Right lobe of liver (tissue), 6 donors: ENCODE data around the gene FBXL19. TPM values are rescaled to one million over a fixed set of nuclear protein-coding genes. Genes with fewer than 3 reads are reported as not detected.

ENCODE experiments used
- ATAC-seq, 4 donors: fragments of 200-7000 bp; cut with Tn5 transposase; one replicate each; pipeline ENCODE4 v1.9.1; 2020; ENCODE audit warnings: mild to moderate bottlenecking in 4 of 4, moderate library complexity in 4 of 4
- DNase-seq, 3 donors: peaks; one replicate each; pipeline ENCODE4 v3.0.0-alpha.2; 2020
- H3K27ac ChIP-seq, 3 donors: fragments of 200-600 bp; one replicate each; pipeline ENCODE4 v1.8.0; 2022
- H3K27me3 ChIP-seq, 2 donors: fragments of 200-600 bp; one replicate each; pipeline ENCODE4 v1.8.0; 2022
- H3K36me3 ChIP-seq, 4 donors: fragments of 200-600 bp; sonication (generic) in 1 of 4; one replicate each; pipeline versions ENCODE4 v1.5.1 to v1.8.0; 2017 to 2022; ENCODE audit warnings: control low read depth in 1 of 4
- H3K4me1 ChIP-seq, 4 donors: fragments of 200-600 bp; sonication (generic) in 1 of 4; one replicate each; pipeline versions ENCODE4 v1.5.1 to v1.8.0; 2017 to 2022; ENCODE audit warnings: control low read depth in 1 of 4
- H3K4me3 ChIP-seq, 3 donors: fragments of 200-600 bp; one replicate each; pipeline ENCODE4 v1.8.0; 2022
- H3K9me3 ChIP-seq, 4 donors: fragments of 200-600 bp; sonication (generic) in 1 of 4; one replicate each; pipeline versions ENCODE4 v1.5.1 to v1.8.0; 2017 to 2022; ENCODE audit warnings: control low read depth in 1 of 4
- CTCF ChIP-seq, 4 donors: fragments of 200-600 bp in 3 of 4; fragments of 450-650 bp in 1 of 4; IDR thresholded peaks; one replicate each; pipeline versions ENCODE4 v1.5.1 to v1.8.0; 2016 to 2022; ENCODE audit warnings: antibody characterized with exemption in 4 of 4, mild to moderate bottlenecking in 2 of 4
- POLR2A ChIP-seq: fragments of 450-650 bp; IDR thresholded peaks from one replicate; pipeline ENCODE4 v1.6.1; 2017; ENCODE audit warnings: antibody characterized with exemption, mild to moderate bottlenecking
- WGBS: methylation state at CpG from one replicate; pipeline ENCODE4 v1.1.6; 2018; ENCODE audit warnings: low coverage, low lambda C conversion rate; ENCODE audit not compliant: insufficient coverage; ENCODE audit errors: missing lambda C conversion rate; 5-methylcytosine and 5-hydroxymethylcytosine counted together
- intact Hi-C, 2 donors: fragments of 100-400 bp; cut with DNase I; formaldehyde crosslinking; loops; one replicate each; pipeline versions ENCODE4 v1.11.2 to v1.14.1; 2022
- total RNA-seq, 6 experiments: library from RNA; depleted of rRNA in 2 of 6; stranded (reverse); fragments of >200 nt in 2 of 6; fragmentation: NEBNext Ultra II Directional in 3 of 6; extraction: Animal tissue kit (Norgen Biotek cat#: 25700) in 3 of 6; gene quantifications; one replicate each; pipeline versions ENCODE4 v1.1.0 to v1.2.4, GENCODE V29; 2016 to 2023
- donor health status: DM: no; HTN: yes; CAD: no.
- donor health status: DM: no; HTN: no; CAD: no.
- donor health status: DM: no; HTN: no; CAD: no.
- donor health status: DM: no; HTN: yes; CAD: no.
- donor health status: DM: no; HTN: yes; CAD: no.

The FBXL19 gene
- total RNA-seq, 6 experiments from 2014 or later, result 2.8 to 8.0 (median 3.4) TPM

GRCh38 chr16:30918614-30919013 lies 4.8 kb upstream of the FBXL19 start:
- TF ChIP-seq CTCF (IDR thresholded peaks at IDR 0.05) (no peak), POLR2A (no peak)
- 50% methylated on average over 1 of the region's 1 CpG for WGBS
- H3K9me3 ChIP-seq, result no peaks in the 10 kb centered on the region
- peaks cover 0 to 4% (median 0%) of the 10 kb centered on the region in 4 donors for H3K4me1 ChIP-seq
- H3K36me3 ChIP-seq, result no peaks in the 10 kb centered on the region
- H3K4me3 ChIP-seq, result no peak overlapping the region
- H3K27me3 ChIP-seq, result no peaks in the 10 kb centered on the region
- ATAC-seq (no peak), DNase-seq (no peak)
- intact Hi-C loops, result no loop called here
- H3K27ac ChIP-seq, result no peak overlapping the region

- peaks cover 0 to 4% (median 0%) of the 10 kb centered on the region in 4 donors for H3K4me1 ChIP-seq
- WGBS, result no CpG with 5 or more reads among the region's 2 CpGs
- TF ChIP-seq CTCF (IDR thresholded peaks at IDR 0.05) (no peak), POLR2A (no peak)
- no peak overlapping the region for H3K4me3 ChIP-seq
- H3K27me3 ChIP-seq, result no peaks in the 10 kb centered on the region
- H3K36me3 ChIP-seq, result no peaks in the 10 kb centered on the region
- ATAC-seq (no peak), DNase-seq (no peak)
- no peak overlapping the region for H3K27ac ChIP-seq
- H3K9me3 ChIP-seq, result no peaks in the 10 kb centered on the region
- intact Hi-C loops, result no loop called here
Measured at GRCh38 chr16:30920891-30921290, 2.5 kb upstream of the FBXL19 start.

- no peak for TF ChIP-seq POLR2A
- H3K4me3 ChIP-seq, result peak overlapping the region; percentile 52 to 63 (median 54)
- intact Hi-C loops, result no loop called here
- peaks cover 0 to 4% (median 0%) of the 10 kb centered on the region in 4 donors for H3K4me1 ChIP-seq
- H3K27me3 ChIP-seq, result no peaks in the 10 kb centered on the region
- peak overlapping the region in 2 of 3 donors; percentile 73 to 93 for H3K27ac ChIP-seq
- H3K9me3 ChIP-seq, result no peaks in the 10 kb centered on the region
- WGBS, result 8% methylated on average over 5 of the region's 6 CpGs
- DNase-seq (no peak), ATAC-seq (no peak)
- H3K36me3 ChIP-seq, result no peaks in the 10 kb centered on the region
Measured at GRCh38 chr16:30921459-30921747, 2.0 kb upstream of the FBXL19 start.

GRCh38 chr16:30921748-30922419 lies 1.5 kb upstream of the FBXL19 start:
- H3K36me3 ChIP-seq, result no peaks in the 10 kb centered on the region
- peaks cover 0 to 4% (median 0%) of the 10 kb centered on the region in 4 donors for H3K4me1 ChIP-seq
- TF ChIP-seq CTCF (IDR thresholded peaks at IDR 0.05) (peak; percentile 85 to 93 (median 88)), POLR2A (no peak)
- ATAC-seq, result peak; percentile 10 to 28 (median 24)
- H3K27ac ChIP-seq, result peak overlapping the region in 2 of 3 donors; percentile 73 to 93
- 0% methylated on average over 27 of the region's 37 CpGs for WGBS
- peak overlapping the region; percentile 52 to 63 (median 54) for H3K4me3 ChIP-seq
- no peaks in the 10 kb centered on the region for H3K9me3 ChIP-seq
- H3K27me3 ChIP-seq, result no peaks in the 10 kb centered on the region
- intact Hi-C loops, result no loop called here
- peak; percentile 86 to 88 (median 87) for DNase-seq

- 0% methylated on average over 27 of the region's 42 CpGs for WGBS
- H3K27me3 ChIP-seq, result no peaks in the 10 kb centered on the region
- intact Hi-C loops, result no loop called here
- H3K9me3 ChIP-seq, result no peaks in the 10 kb centered on the region
- TF ChIP-seq CTCF (IDR thresholded peaks at IDR 0.05) (no peak), POLR2A (no peak)
- H3K4me3 ChIP-seq, result peak overlapping the region; percentile 54 to 63 (median 54)
- peak overlapping the region; percentile 88 to 93 (median 92) for H3K27ac ChIP-seq
- H3K4me1 ChIP-seq, result peaks cover 0 to 4% (median 0%) of the 10 kb centered on the region in 4 donors
- DNase-seq (peak; percentile 100), ATAC-seq (peak; percentile 77 to 88 (median 84))
- H3K36me3 ChIP-seq, result no peaks in the 10 kb centered on the region
Measured at GRCh38 chr16:30922420-30922959, 882 bp upstream of the FBXL19 start.
